HuH-7.5 (cell line): Measurements from ENCODE around the gene MS4A2.
"Not testable (repeated sequence)": the region's sequence is repeated elsewhere in the genome, so short reads cannot be mapped to it uniquely, and the experiment has no call there.

ENCODE experiments used
- DNase-seq: peaks from one replicate; pipeline ENCODE4 v3.0.0; 2011; ENCODE audit warnings: low spot score

Gene MS4A2

DNA sequence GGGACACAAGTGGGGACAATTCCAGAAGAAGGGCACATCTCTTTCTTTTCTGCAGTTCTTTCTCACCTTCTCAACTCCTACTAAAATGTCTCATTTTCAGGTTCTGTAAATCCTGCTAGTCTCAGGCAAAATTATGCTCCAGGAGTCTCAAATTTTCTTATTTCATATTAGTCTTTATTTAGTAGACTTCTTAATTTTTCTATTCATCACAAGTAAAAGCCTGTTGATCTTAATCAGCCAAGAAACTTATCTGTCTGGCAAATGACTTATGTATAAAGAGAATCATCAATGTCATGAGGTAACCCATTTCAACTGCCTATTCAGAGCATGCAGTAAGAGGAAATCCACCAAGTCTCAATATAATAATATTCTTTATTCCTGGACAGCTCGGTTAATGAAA lies at the start of gene MS4A2:
Gene MS4A2, plus strand, starts transcription at position 301 of the 400 bp plus-strand sequence. CDS start 102 bp downstream, outside the sequence.
- no peak for DNase-seq

DNA sequence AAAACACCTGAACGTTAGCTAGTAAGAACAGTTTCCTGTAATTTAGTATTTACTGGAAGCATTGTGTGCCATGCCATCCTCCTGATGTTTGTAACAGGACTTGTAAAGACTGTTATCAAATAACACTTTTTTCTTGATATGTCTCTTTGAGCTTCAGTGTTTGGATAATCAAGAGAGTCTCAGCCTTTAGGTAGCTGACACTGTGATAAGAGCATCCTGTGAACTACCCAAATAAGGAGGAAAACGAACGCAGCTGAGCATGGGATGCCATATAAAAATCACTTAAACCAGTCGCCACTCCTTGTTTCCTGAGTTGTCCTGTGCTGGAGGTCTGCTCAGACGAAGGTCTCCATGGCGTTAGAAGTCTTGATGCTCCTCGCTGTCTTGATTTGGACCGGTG lies 48.4 kb upstream of the MS4A2 start, which contains the start of gene OOSP2:
Gene OOSP2, plus strand, starts transcription at position 301 of the 400 bp plus-strand sequence. Its CDS starts 51 bp downstream, at position 352.
- DNase-seq = no peak

GRCh38 chr11:60050422-60050821 lies 38.0 kb upstream of the MS4A2 start:
- not testable (repeated sequence) for DNase-seq

GRCh38 chr11:60050839-60051238 lies 37.6 kb upstream of the MS4A2 start:
- not testable (repeated sequence) for DNase-seq

GRCh38 chr11:60056349-60056969 lies 32.0 kb upstream of the MS4A2 start, which contains the start of gene MS4A3:
Gene MS4A3 (plus strand): TSS chr11:60056665. CDS start chr11:60061161, 4,496 bp downstream.
- no peak for DNase-seq

GRCh38 chr11:60059052-60059451 lies 29.4 kb upstream of the MS4A2 start:
- DNase-seq = no peak

DNA sequence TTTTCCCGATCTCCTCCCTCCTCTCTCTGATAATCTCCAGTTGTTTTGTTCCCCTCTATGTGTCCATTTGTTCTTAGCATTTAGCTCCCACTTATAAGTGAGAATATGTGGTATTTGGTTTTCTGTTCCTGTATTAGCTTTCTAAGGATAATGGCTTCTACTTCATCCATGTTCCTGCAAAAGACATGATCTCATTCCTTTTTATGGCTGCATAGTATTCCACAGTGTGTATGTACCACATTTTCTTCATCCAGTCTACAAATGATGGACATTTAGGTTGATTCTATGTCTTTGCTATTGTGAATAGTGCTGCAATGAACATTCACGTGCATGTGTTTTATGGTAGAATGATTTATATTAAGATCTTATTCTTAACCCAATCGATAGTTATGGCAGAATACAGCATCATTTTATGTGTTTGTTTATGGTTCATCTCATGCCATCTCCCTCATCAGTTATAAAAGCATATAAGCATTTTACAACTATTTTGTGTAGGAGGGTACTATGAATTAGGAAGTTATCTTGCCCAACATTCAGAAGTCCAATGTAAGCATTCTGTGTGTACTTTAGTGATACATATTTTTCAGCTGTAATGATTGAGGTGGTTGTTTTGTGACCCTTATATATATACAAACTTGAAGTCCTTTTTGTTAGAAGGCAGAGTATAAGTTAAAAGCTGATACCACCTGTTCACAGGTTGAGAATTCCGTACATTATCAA lies 28.8 kb upstream of the MS4A2 start:
- no peak for DNase-seq

- no peak for DNase-seq
Measured at GRCh38 chr11:60064111-60064510, 24.4 kb upstream of the MS4A2 start.

- no peak for DNase-seq
Measured at GRCh38 chr11:60065801-60066200, 22.7 kb upstream of the MS4A2 start.

GRCh38 chr11:60069450-60069849 lies 19.0 kb upstream of the MS4A2 start:
- no peak for DNase-seq

DNA sequence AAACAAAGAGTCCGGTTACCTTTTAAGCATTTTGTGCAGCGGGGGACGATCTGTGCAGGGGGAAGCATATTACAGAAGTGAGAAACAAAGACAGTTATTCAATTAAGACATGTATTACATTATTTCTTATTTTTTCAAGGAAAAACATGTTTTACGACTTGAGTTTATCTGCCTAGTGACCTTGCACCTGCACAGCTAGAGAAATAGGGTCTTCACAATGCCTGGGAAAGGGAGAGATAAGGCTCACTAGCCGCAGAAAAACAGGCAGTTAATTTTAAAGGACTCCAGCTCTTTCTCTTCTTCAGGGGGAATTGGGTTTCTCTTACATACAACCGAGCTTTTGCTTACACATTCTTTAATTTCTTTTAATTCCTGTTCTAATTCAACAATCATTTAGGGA lies 16.8 kb upstream of the MS4A2 start:
- DNase-seq = not testable (repeated sequence)

- DNase-seq = no peak
Measured at GRCh38 chr11:60077216-60077817, 11.1 kb upstream of the MS4A2 start.

DNA sequence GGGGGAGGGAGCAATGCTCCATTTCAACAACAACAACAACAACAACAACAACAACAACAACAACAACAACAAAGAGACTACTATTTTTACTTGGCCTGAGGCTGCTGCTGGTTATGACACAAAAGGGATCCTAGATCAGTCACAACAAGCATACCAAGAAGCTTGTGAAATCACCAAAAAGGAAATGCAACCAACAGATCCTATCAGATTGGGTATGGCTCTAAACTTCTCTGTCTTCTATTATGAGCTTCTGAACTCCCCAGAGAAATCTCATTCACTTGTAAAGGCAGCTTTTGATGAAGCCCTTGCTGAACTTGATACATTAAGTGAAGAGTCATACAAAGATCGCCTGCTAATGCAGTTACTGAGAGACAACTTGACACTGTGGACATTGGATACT lies 10.5 kb upstream of the MS4A2 start:
- no peak for DNase-seq

DNA sequence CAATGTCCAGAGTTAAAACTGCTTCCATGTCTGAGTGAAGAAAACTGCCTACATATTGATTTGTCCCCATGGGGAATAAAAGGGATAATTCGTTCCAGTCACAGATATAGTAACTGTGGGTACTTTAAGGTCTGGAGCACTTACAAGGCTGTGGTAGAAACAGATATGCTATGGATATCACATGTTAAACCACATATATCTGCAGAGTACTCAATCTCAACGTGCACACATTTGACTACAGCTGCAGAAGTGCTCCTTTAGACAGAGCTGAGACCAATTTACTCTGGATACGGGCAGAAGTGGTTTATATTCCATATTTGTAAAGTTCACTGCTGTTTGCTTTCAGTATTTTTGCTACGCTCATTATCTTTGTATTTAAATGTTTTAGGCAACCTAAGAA lies 9.7 kb upstream of the MS4A2 start:
- no peak for DNase-seq

GRCh38 chr11:60080535-60080934 lies 7.9 kb upstream of the MS4A2 start:
- DNase-seq = no peak

GRCh38 chr11:60084631-60085273 lies 3.7 kb upstream of the MS4A2 start:
- DNase-seq = no peak

DNA sequence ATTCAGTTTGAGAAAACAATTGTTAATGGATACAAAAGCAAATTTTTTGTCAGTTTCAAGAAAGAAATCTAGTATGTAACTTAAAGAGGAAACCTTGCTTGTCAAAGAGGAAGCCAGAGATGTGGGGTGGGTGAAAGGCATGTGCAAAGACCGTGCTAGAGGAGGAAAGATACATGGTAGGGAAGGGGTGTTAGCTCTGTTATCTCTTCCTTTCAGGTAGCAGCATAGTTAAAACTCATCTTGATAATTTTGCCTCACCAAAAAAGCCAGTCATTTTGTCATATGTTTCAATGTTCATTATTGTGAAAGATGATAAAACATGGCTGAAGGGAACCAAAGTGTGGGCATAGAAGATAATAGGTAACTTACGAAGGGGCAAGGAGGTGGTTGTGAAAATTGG lies 2.6 kb upstream of the MS4A2 start:
- no peak for DNase-seq

GRCh38 chr11:60087239-60087638 lies 1.2 kb upstream of the MS4A2 start:
- no peak for DNase-seq

- DNase-seq = no peak
Measured at GRCh38 chr11:60095477-60096120, 7.1 kb downstream of the MS4A2 start.

GRCh38 chr11:60097189-60097588 lies 8.7 kb downstream of the MS4A2 start:
- no peak for DNase-seq

- peak; percentile 23 for DNase-seq
Measured at GRCh38 chr11:60098508-60098907, 10.0 kb downstream of the MS4A2 start.

DNA sequence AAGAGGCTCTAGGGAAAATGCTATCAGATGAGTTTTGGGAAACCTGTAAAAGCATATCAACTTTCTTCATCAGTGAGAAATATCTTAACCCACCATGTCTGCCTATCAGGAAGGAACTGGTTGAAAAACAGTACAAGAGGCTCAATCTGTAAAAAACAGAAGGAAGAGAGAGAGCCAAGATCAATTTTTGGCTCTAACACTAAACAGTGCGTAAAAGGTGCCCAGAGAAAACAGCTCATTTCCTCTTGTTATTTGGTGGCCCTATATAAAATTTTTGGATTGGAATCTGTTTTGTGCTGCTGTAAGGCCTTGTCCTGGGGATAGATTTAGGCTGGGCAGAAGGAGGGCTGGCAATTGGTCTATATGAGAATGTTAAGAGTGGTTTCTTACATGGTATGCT lies 12.1 kb downstream of the MS4A2 start:
- no peak for DNase-seq
